Ovary (tissue), 9 donors: Measurements from ENCODE around the gene DOP1B. TPM values are rescaled to one million over a fixed set of nuclear protein-coding genes. Genes with fewer than 3 reads are reported as not detected.
A peak's percentile ranks its signal among the peaks of the same experiment; 100 is the strongest.

Source experiments
- DNase-seq, 5 donors: peaks; one replicate each; pipeline ENCODE4 v3.0.0-alpha.2; 2019 to 2020
- H3K27ac ChIP-seq, 2 donors: fragments of 200-600 bp; one replicate each; pipeline versions ENCODE4 v1.5.1 to v1.8.0; 2019 to 2022
- H3K27me3 ChIP-seq: fragments of 200-600 bp; one replicate; pipeline ENCODE4 v1.8.0; 2022
- H3K36me3 ChIP-seq: fragments of 200-600 bp; sonication (generic); one replicate; pipeline ENCODE4 v1.5.1; 2019
- H3K4me1 ChIP-seq: one replicate; pipeline ENCODE4 v1.8.1; 2013; ENCODE audit warnings: mild to moderate bottlenecking, moderate library complexity; ENCODE audit not compliant: insufficient read depth
- H3K4me3 ChIP-seq: fragments of 200-600 bp; sonication (generic); one replicate; pipeline ENCODE4 v1.5.1; 2017
- H3K9me3 ChIP-seq, 2 donors: fragments of 200-600 bp in 1 of 2; sonication (generic) in 1 of 2; one replicate each; pipeline versions ENCODE4 v1.5.1 to v1.8.1; 2013 to 2019; ENCODE audit warnings: mild to moderate bottlenecking in 1 of 2, moderate library complexity in 1 of 2
- CTCF ChIP-seq, 3 donors: fragments of 450-650 bp in 2 of 3; fragments of 200-600 bp in 1 of 3; IDR thresholded peaks; one replicate each; pipeline versions ENCODE4 v1.5.1 to v1.8.0; 2016 to 2022; ENCODE audit warnings: antibody characterized with exemption in 3 of 3, mild to moderate bottlenecking in 1 of 3
- EP300 ChIP-seq: sonication (generic); formaldehyde crosslinking; IDR thresholded peaks from one replicate; pipeline ENCODE4 v1.6.1; 2017; ENCODE audit warnings: antibody characterized with exemption
- POLR2A ChIP-seq: fragments of 450-650 bp; IDR thresholded peaks from one replicate; pipeline ENCODE4 v1.6.1; 2017; ENCODE audit warnings: antibody characterized with exemption, mild to moderate bottlenecking, moderate library complexity
- WGBS, 3 donors: extraction: QIAGEN DNeasy Blood & Tissue Kit in 1 of 3; methylation state at CpG; one replicate each; pipeline versions ENCODE4 v1.1.5 to v1.1.7; 2013 to 2017; 5-methylcytosine and 5-hydroxymethylcytosine counted together
- intact Hi-C, 4 donors: fragments of 100-400 bp; cut with DNase I; formaldehyde crosslinking; loops; one replicate each; pipeline versions ENCODE4 v1.11.0 to v1.15.1; 2022 to 2023
- polyA plus RNA-seq, 2 donors: library from polyadenylated mRNA; stranded (reverse); fragments of 200-250 nt in 1 of 2; fragments of 350-450 nt in 1 of 2; fragmentation: Illumina TruSeq in 1 of 2; extraction: RNeasy Lipid Tissue Mini Kit (QIAGEN cat#74804) in 1 of 2; gene quantifications; one replicate each; pipeline ENCODE4 v1.2.3, GENCODE V29; 2013 to 2014
- total RNA-seq, 7 donors: library from RNA; depleted of rRNA in 2 of 7; stranded (reverse); fragments of >200 nt in 2 of 7; fragmentation: NEBNext Ultra II Directional in 3 of 7; extraction: Animal tissue kit (Norgen Biotek cat#: 25700) in 3 of 7; gene quantifications; one replicate each; pipeline versions ENCODE4 v1.1.0 to v1.2.4, GENCODE V29; 2016 to 2023
- donor health status: DM: no; HTN: no; CAD: no; lungs with moderate emphysema.
- donor health status: DM: no; HTN: no; CAD: no.
- donor health status: Bipolar disorder and iron deficiency.
- donor health status: DM: yes; HTN: yes; CAD: no.
- donor health status: DM: no; HTN: no; CAD: no.
- donor health status: DM: yes; HTN: yes; CAD: no.

The DOP1B gene
- total and polyA plus RNA-seq, 9 donors = 2.3 to 12.5 (median 6.3) TPM

GRCh38 chr21:36145259-36145658, 11.4 kb upstream of the DOP1B start:
- no peak overlapping the region for H3K4me3 ChIP-seq
- H3K9me3 ChIP-seq = no peaks in the 10 kb centered on the region
- TF ChIP-seq CTCF (IDR thresholded peaks at IDR 0.05) = no peak
- TF ChIP-seq POLR2A = no peak
- TF ChIP-seq EP300 = no peak
- no peaks in the 10 kb centered on the region for H3K27me3 ChIP-seq
- intact Hi-C loops = loop anchor here in 1 of 4 donors (5.0 kb wide), 1 partner anchor 1127 kb away; no protein-coding TSS in a partner anchor
- H3K4me1 ChIP-seq = no peaks in the 10 kb centered on the region
- no peaks in the 10 kb centered on the region for H3K36me3 ChIP-seq
- no peak for DNase-seq
- 87 to 95% (median 91%) methylated on average over 3 of the region's 3 CpGs for WGBS, 3 donors
- H3K27ac ChIP-seq = no peak overlapping the region

GRCh38 chr21:36147911-36148310, 8.7 kb upstream of the DOP1B start:
- H3K27me3 ChIP-seq = no peaks in the 10 kb centered on the region
- no peaks in the 10 kb centered on the region for H3K36me3 ChIP-seq
- H3K4me3 ChIP-seq = no peak overlapping the region
- intact Hi-C loops = loop anchor here in 1 of 4 donors (5.0 kb wide), 1 partner anchor 1124 kb away; no protein-coding TSS in a partner anchor
- no peaks in the 10 kb centered on the region for H3K4me1 ChIP-seq
- no peaks in the 10 kb centered on the region for H3K9me3 ChIP-seq
- no peak for DNase-seq
- 82 to 93% (median 91%) methylated on average over 5 of the region's 5 CpGs for WGBS, 3 donors
- H3K27ac ChIP-seq = no peak overlapping the region
- TF ChIP-seq POLR2A = no peak
- no peak for TF ChIP-seq EP300
- no peak for TF ChIP-seq CTCF (IDR thresholded peaks at IDR 0.05)

GRCh38 chr21:36148886-36149285, 7.7 kb upstream of the DOP1B start:
- 86 to 94% (median 93%) methylated on average over 3 of the region's 3 CpGs for WGBS, 3 donors
- no peak for DNase-seq
- intact Hi-C loops = loop anchor here in 1 of 4 donors (5.0 kb wide), 1 partner anchor 1123 kb away; no protein-coding TSS in a partner anchor
- Histone ChIP-seq H3K36me3 (no peaks in the 10 kb centered on the region), H3K27ac (no peak overlapping the region), H3K27me3 (no peaks in the 10 kb centered on the region), H3K4me3 (no peak overlapping the region), H3K4me1 (no peaks in the 10 kb centered on the region), H3K9me3 (no peaks in the 10 kb centered on the region)
- TF ChIP-seq CTCF (IDR thresholded peaks at IDR 0.05) (no peak), POLR2A (no peak), EP300 (no peak)

- Histone ChIP-seq H3K27ac (peak overlapping the region in 1 of 2 donors; percentile 2), H3K4me3 (no peak overlapping the region), H3K27me3 (no peaks in the 10 kb centered on the region), H3K9me3 (no peaks in the 10 kb centered on the region), H3K4me1 (no peaks in the 10 kb centered on the region), H3K36me3 (no peaks in the 10 kb centered on the region)
- 51 to 58% (median 57%) methylated on average over 7 of the region's 7 CpGs for WGBS, 3 donors
- intact Hi-C loops = loop anchor here in 3 of 4 donors (5.0 to 10.0 kb wide), 3 partner anchors 115 to 1122 kb away; partner anchors contain the start of gene MORC3 (in 1 of the 3)
- DNase-seq = peak in 1 of 5 donors; percentile 52
- TF ChIP-seq CTCF (IDR thresholded peaks at IDR 0.05) (no peak), POLR2A (no peak), EP300 (no peak)
Observed at GRCh38 chr21:36149788-36150711, 6.6 kb upstream of the DOP1B start.
